NCI-H748 (cell line): ENCODE measurements around the gene SGF29.
"Not testable (repeated sequence)": the region's sequence is repeated elsewhere in the genome, so short reads cannot be mapped to it uniquely, and the experiment has no call there.

Experiments
- DNase-seq: peaks from one replicate; lab custom pipeline; 2025; ENCODE audit not compliant: unreplicated experiment; lab: John Stamatoyannopoulos, UW

Gene SGF29

GRCh38 chr16:28553776-28554633 lies at the start of gene SGF29:
SGF29 (plus strand) TSS chr16:28553920; CDS start chr16:28581070, 27,150 bp downstream.
- DNase-seq: peak; percentile 87

GRCh38 chr16:28504707-28505404 lies 48.9 kb upstream of the SGF29 start:
- DNase-seq: peak; percentile 13

GRCh38 chr16:28505489-28506137 lies 48.1 kb upstream of the SGF29 start:
- DNase-seq: no peak

GRCh38 chr16:28511031-28511430 lies 42.7 kb upstream of the SGF29 start:
- no peak for DNase-seq

- DNase-seq: no peak
These were observed 41.6 kb upstream of the SGF29 start for GRCh38 chr16:28511801-28512789.

GRCh38 chr16:28513484-28514181 lies 40.1 kb upstream of the SGF29 start:
- no peak for DNase-seq

GRCh38 chr16:28514246-28514645 lies 39.5 kb upstream of the SGF29 start:
- DNase-seq: no peak

- no peak for DNase-seq
These were observed 33.0 kb upstream of the SGF29 start for GRCh38 chr16:28520672-28521071.

GRCh38 chr16:28521436-28521835 lies 32.3 kb upstream of the SGF29 start:
- DNase-seq: no peak

GRCh38 chr16:28522792-28523191 lies 30.9 kb upstream of the SGF29 start:
- DNase-seq: no peak

- no peak for DNase-seq
These were observed 29.0 kb upstream of the SGF29 start for GRCh38 chr16:28524681-28525171.

GRCh38 chr16:28526201-28527099 lies 27.3 kb upstream of the SGF29 start:
- no peak for DNase-seq

GRCh38 chr16:28527100-28527785 lies 26.5 kb upstream of the SGF29 start:
- not testable (repeated sequence) for DNase-seq

GRCh38 chr16:28527985-28528384 lies 25.7 kb upstream of the SGF29 start:
- DNase-seq: no peak

- no peak for DNase-seq
These were observed 25.3 kb upstream of the SGF29 start for GRCh38 chr16:28528463-28528867.

GRCh38 chr16:28529124-28529523 lies 24.6 kb upstream of the SGF29 start:
- no peak for DNase-seq

- no peak for DNase-seq
These were observed 21.7 kb upstream of the SGF29 start for GRCh38 chr16:28531777-28532744.
